Smooth muscle cell (in vitro differentiated cells): ENCODE results near the gene SNX30. TPM values are rescaled to one million over a fixed set of nuclear protein-coding genes. Genes with fewer than 3 reads are reported as not detected.

Experiments
- DNase-seq: peaks from one replicate; lab custom pipeline; 2025; ENCODE audit not compliant: unreplicated experiment; lab: John Stamatoyannopoulos, UW
- H2AFZ ChIP-seq: fragments of 200-600 bp; sonication (generic); 2 replicates; pipeline ENCODE4 v1.6.0; 2016; ENCODE audit warnings: antibody characterized with exemption, low read depth, mild to moderate bottlenecking
- H3F3A ChIP-seq: fragments of 200-600 bp; sonication (generic); 2 replicates; pipeline ENCODE4 v1.6.0; 2017; ENCODE audit warnings: antibody characterized with exemption, low read depth
- H3K27ac ChIP-seq: fragments of 200-600 bp; sonication (generic); 2 replicates; pipeline ENCODE4 v1.5.1; 2016; ENCODE audit warnings: low read depth, mild to moderate bottlenecking
- H3K27me3 ChIP-seq: fragments of 200-600 bp; sonication (generic); 2 replicates; pipeline ENCODE4 v1.6.1; 2016; ENCODE audit warnings: low read depth, mild to moderate bottlenecking
- H3K36me3 ChIP-seq: fragments of 200-600 bp; sonication (generic); 2 replicates; pipeline ENCODE4 v1.5.1; 2016; ENCODE audit warnings: low read depth
- H3K4me1 ChIP-seq: fragments of 200-600 bp; sonication (generic); 2 replicates; pipeline ENCODE4 v1.5.1; 2016; ENCODE audit warnings: low read depth
- H3K4me2 ChIP-seq: fragments of 200-600 bp; sonication (generic); 2 replicates; pipeline ENCODE4 v1.6.0; 2016; ENCODE audit warnings: mild to moderate bottlenecking
- H3K4me3 ChIP-seq: fragments of 200-600 bp; sonication (generic); 2 replicates; pipeline ENCODE4 v1.5.1; 2016; ENCODE audit warnings: mild to moderate bottlenecking
- H3K79me2 ChIP-seq: fragments of 200-600 bp; sonication (generic); 2 replicates; pipeline ENCODE4 v1.6.0; 2016; ENCODE audit warnings: low read depth, mild to moderate bottlenecking
- H3K9ac ChIP-seq: fragments of 200-600 bp; sonication (generic); 2 replicates; pipeline ENCODE4 v1.6.0; 2016; ENCODE audit warnings: low read depth
- H3K9me3 ChIP-seq: fragments of 200-600 bp; sonication (generic); replicated peaks from 2 replicates; pipeline ENCODE4 v1.5.1; 2016; ENCODE audit warnings: low read depth
- H4K20me1 ChIP-seq: fragments of 200-600 bp; sonication (generic); 2 replicates; pipeline ENCODE4 v1.6.0; 2016; ENCODE audit warnings: low read depth
- WGBS: methylation state at CpG from one replicate; pipeline ENCODE4 v1.1.7; 2016; ENCODE audit warnings: low lambda C conversion rate; 5-methylcytosine and 5-hydroxymethylcytosine counted together
- polyA plus RNA-seq: library from polyadenylated mRNA; unstranded; fragments of >200 nt; fragmentation: Nextera tagmentation; extraction: Ambion mirVana; gene quantifications from 2 replicates; pipeline ENCODE4 v1.2.1, GENCODE V29; 2016
- total RNA-seq: library from RNA; depleted of rRNA; stranded (reverse); fragments of >200 nt; gene quantifications from 2 replicates; pipeline ENCODE4 v1.2.3, GENCODE V29; 2014
- TF ChIP-seq, protein P1 (sequence below): fragments of 200-600 bp; sonication (generic); IDR thresholded peaks from 2 replicates; pipeline ENCODE4 v1.5.1; 2017; ENCODE audit warnings: borderline replicate concordance, mild to moderate bottlenecking, antibody characterized with exemption; ENCODE audit not compliant: insufficient read depth, poor library complexity, severe bottlenecking

SNX30 gene
- total and polyA plus RNA-seq, 2 experiments from 2014 or later: 3.6 to 10.7 TPM

DNA sequence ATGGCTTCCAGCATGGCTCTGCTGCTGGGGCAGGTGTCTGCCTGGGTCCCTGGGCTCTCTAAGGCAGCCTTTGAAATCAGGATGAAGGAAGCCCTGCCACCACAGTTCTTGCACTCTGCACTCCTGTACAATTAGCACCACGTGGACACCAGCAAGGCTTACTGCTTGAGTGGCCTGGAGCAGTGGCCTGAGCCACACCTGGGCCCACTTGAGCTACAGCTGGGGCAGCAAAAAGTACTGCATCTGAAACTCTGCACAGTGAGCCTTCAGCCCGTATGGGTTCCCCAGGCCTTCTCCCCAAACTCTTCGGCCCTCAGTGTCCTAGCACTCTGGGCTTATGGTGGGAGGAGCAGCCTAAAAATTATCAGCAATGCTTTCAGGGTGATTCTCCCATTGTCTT is 24.6 kb upstream of the SNX30 start:
- TF ChIP-seq, protein P1, sequence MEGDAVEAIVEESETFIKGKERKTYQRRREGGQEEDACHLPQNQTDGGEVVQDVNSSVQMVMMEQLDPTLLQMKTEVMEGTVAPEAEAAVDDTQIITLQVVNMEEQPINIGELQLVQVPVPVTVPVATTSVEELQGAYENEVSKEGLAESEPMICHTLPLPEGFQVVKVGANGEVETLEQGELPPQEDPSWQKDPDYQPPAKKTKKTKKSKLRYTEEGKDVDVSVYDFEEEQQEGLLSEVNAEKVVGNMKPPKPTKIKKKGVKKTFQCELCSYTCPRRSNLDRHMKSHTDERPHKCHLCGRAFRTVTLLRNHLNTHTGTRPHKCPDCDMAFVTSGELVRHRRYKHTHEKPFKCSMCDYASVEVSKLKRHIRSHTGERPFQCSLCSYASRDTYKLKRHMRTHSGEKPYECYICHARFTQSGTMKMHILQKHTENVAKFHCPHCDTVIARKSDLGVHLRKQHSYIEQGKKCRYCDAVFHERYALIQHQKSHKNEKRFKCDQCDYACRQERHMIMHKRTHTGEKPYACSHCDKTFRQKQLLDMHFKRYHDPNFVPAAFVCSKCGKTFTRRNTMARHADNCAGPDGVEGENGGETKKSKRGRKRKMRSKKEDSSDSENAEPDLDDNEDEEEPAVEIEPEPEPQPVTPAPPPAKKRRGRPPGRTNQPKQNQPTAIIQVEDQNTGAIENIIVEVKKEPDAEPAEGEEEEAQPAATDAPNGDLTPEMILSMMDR: no peak
- no peak overlapping the region for H3K27ac ChIP-seq
- H3F3A ChIP-seq: no peaks in the 10 kb centered on the region
- WGBS: 93% methylated on average over 3 of the region's 3 CpGs
- H3K4me3 ChIP-seq: no peak overlapping the region
- no peak overlapping the region for H3K4me2 ChIP-seq
- DNase-seq: no peak
- no peak overlapping the region for H3K9ac ChIP-seq
- no peaks in the 10 kb centered on the region for H3K36me3 ChIP-seq
- no peak overlapping the region for H2AFZ ChIP-seq
- H3K9me3 ChIP-seq: no peaks in the 10 kb centered on the region
- no peaks in the 10 kb centered on the region for H3K4me1 ChIP-seq
- H3K27me3 ChIP-seq: no peaks in the 10 kb centered on the region
- H4K20me1 ChIP-seq: no peaks in the 10 kb centered on the region
- no peaks in the 10 kb centered on the region for H3K79me2 ChIP-seq

DNA sequence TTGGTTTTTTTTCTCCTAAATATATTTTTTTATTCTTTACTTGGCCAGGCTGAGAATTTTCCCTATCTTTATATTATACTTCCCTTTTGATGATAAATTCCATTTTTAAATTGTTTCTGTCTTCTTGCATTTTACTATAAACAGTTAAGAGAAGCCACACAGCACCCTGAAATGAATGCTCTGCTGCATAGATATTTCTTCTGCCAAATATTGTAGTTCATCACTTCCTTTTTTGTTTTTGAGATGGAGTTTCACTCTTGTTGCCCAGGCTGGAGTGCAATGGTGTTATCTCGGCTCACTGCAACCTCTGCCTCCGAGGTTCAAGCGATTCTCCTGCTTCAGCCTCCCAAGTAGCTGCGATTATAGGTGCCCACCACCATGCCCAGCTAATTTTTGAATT is 24.1 kb upstream of the SNX30 start:
- no peaks in the 10 kb centered on the region for H3F3A ChIP-seq
- H3K27me3 ChIP-seq: no peaks in the 10 kb centered on the region
- no peaks in the 10 kb centered on the region for H3K79me2 ChIP-seq
- no peak for DNase-seq
- WGBS: 94% methylated on average over 4 of the region's 4 CpGs
- H3K36me3 ChIP-seq: no peaks in the 10 kb centered on the region
- H3K27ac ChIP-seq: no peak overlapping the region
- H2AFZ ChIP-seq: no peak overlapping the region
- no peaks in the 10 kb centered on the region for H4K20me1 ChIP-seq
- no peak overlapping the region for H3K9ac ChIP-seq
- TF ChIP-seq, protein P1: no peak
- no peaks in the 10 kb centered on the region for H3K9me3 ChIP-seq
- H3K4me2 ChIP-seq: no peak overlapping the region
- no peak overlapping the region for H3K4me3 ChIP-seq
- no peaks in the 10 kb centered on the region for H3K4me1 ChIP-seq

DNA sequence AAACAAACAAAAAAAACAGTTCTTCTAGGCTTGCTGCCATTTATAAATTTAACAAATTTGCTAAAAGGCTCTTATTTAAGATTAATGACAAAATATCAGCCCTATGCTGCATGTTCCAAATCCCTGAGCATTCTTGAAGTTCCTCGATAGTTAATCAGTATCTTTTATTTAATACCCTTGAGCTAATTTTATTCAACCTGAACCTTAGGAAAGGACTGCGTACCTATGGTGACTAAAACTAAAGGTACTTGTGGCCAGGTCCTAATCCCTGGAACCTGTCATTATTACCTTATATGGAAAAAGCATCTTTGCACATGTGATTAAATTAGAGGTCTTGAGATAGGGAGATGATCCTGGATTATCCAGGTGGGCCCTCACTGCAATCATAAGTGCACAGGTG is 22.2 kb upstream of the SNX30 start:
- Histone ChIP-seq H3K36me3 (no peaks in the 10 kb centered on the region), H3K27me3 (no peaks in the 10 kb centered on the region), H3K4me3 (no peak overlapping the region), H3F3A (no peaks in the 10 kb centered on the region), H3K9me3 (no peaks in the 10 kb centered on the region), H3K79me2 (no peaks in the 10 kb centered on the region), H4K20me1 (no peaks in the 10 kb centered on the region), H3K9ac (no peak overlapping the region), H3K4me2 (no peak overlapping the region), H2AFZ (no peak overlapping the region), H3K4me1 (no peaks in the 10 kb centered on the region), H3K27ac (no peak overlapping the region)
- TF ChIP-seq, protein P1: no peak
- 95% methylated on average over 2 of the region's 2 CpGs for WGBS
- DNase-seq: no peak

DNA sequence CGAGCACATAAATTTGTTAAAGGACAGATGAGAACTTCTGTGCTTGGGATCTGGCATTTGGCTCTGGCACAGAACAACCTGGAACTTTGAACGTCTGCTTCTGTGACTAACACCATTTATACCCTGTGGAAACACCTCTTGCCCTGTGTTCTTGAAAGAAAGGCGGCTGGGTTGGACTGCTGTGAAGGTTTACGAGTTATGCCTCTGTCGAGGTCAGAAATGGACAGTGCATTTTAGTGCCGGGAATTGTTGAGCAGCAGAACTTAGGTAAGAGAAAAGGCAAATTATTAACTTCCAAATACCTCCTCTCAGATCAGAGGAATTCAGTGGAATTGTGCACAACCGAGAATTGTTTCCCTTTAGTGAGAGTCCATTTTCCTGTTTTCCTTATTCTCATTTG is 18.6 kb upstream of the SNX30 start:
- Histone ChIP-seq H3K9ac (no peak overlapping the region), H3F3A (no peaks in the 10 kb centered on the region), H3K4me3 (peak overlapping the region; percentile 4), H3K9me3 (no peaks in the 10 kb centered on the region), H3K27ac (no peak overlapping the region), H3K79me2 (no peaks in the 10 kb centered on the region), H3K36me3 (no peaks in the 10 kb centered on the region), H3K4me1 (no peaks in the 10 kb centered on the region), H2AFZ (no peak overlapping the region), H3K27me3 (no peaks in the 10 kb centered on the region), H4K20me1 (no peaks in the 10 kb centered on the region), H3K4me2 (no peak overlapping the region)
- DNase-seq: no peak
- WGBS: 77% methylated on average over 7 of the region's 7 CpGs
- TF ChIP-seq, protein P1: no peak
